Ishikawa (cell line): Measurements from ENCODE around the gene APBB2.
A peak's percentile ranks its signal among the peaks of the same experiment; 100 is the strongest.

Experiments
- CEBPB ChIP-seq: IDR thresholded peaks from 2 replicates; pipeline ENCODE4 v1.6.1; 2012
- CREB1 ChIP-seq: IDR thresholded peaks from 2 replicates; pipeline ENCODE4 v1.6.1; 2012; ENCODE audit warnings: low read depth
- EGR1 ChIP-seq: IDR thresholded peaks from 2 replicates; pipeline ENCODE4 v1.6.1; 2012
- EP300 ChIP-seq: IDR thresholded peaks from 2 replicates; pipeline ENCODE4 v1.6.1; 2012; ENCODE audit warnings: borderline replicate concordance
- FOXM1 ChIP-seq: IDR thresholded peaks from 2 replicates; pipeline ENCODE4 v1.6.1; 2012; ENCODE audit warnings: low read depth, borderline replicate concordance
- NFIC ChIP-seq: IDR thresholded peaks from 2 replicates; pipeline ENCODE4 v1.6.1; 2012
- RAD21 ChIP-seq: IDR thresholded peaks from 2 replicates; pipeline ENCODE4 v1.6.1; 2012; ENCODE audit warnings: low read depth
- TAF1 ChIP-seq: IDR thresholded peaks from 2 replicates; pipeline ENCODE4 v1.6.1; 2012; ENCODE audit warnings: low read depth, mild to moderate bottlenecking
- TCF12 ChIP-seq: IDR thresholded peaks from 2 replicates; pipeline ENCODE4 v1.6.1; 2012; ENCODE audit warnings: low read depth
- TEAD4 ChIP-seq: IDR thresholded peaks from 2 replicates; pipeline ENCODE4 v1.6.1; 2012
- YY1 ChIP-seq: IDR thresholded peaks from 2 replicates; pipeline ENCODE4 v1.6.1; 2012; ENCODE audit warnings: low read depth
- ZBTB7A ChIP-seq: IDR thresholded peaks from 2 replicates; pipeline ENCODE4 v1.6.1; 2012; ENCODE audit warnings: low read depth
- TF ChIP-seq, protein P1 (sequence below): IDR thresholded peaks from 2 replicates; pipeline ENCODE4 v1.6.1; 2012; ENCODE audit warnings: low read depth, mild to moderate bottlenecking
- TF ChIP-seq, protein P2 (sequence below): IDR thresholded peaks from 2 replicates; pipeline ENCODE4 v1.6.1; 2012
- TF ChIP-seq, protein P3 (sequence below): IDR thresholded peaks from 2 replicates; pipeline ENCODE4 v1.6.1; 2012

Gene APBB2

DNA sequence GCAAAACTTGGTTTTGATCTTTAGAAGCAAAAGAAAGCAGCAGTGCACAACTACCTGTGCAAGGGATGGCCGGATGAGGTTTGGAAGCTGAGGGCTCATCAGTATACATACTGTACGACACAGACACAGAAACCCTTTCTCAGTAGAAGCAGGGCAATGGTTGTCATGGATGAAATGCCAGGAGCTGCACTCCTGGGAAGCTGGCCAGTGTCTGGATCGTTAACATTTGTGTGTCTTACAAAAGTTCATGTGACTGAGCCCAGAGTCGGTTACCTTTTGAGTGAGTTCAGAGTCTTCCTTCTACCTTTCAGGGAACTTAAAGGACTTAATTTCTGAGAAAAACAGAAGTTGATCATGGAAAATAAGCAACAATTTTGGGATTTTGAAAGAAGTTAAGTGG is 230.3 kb downstream of the APBB2 start:
- TF ChIP-seq TEAD4, result no peak
- TF ChIP-seq, protein P1, sequence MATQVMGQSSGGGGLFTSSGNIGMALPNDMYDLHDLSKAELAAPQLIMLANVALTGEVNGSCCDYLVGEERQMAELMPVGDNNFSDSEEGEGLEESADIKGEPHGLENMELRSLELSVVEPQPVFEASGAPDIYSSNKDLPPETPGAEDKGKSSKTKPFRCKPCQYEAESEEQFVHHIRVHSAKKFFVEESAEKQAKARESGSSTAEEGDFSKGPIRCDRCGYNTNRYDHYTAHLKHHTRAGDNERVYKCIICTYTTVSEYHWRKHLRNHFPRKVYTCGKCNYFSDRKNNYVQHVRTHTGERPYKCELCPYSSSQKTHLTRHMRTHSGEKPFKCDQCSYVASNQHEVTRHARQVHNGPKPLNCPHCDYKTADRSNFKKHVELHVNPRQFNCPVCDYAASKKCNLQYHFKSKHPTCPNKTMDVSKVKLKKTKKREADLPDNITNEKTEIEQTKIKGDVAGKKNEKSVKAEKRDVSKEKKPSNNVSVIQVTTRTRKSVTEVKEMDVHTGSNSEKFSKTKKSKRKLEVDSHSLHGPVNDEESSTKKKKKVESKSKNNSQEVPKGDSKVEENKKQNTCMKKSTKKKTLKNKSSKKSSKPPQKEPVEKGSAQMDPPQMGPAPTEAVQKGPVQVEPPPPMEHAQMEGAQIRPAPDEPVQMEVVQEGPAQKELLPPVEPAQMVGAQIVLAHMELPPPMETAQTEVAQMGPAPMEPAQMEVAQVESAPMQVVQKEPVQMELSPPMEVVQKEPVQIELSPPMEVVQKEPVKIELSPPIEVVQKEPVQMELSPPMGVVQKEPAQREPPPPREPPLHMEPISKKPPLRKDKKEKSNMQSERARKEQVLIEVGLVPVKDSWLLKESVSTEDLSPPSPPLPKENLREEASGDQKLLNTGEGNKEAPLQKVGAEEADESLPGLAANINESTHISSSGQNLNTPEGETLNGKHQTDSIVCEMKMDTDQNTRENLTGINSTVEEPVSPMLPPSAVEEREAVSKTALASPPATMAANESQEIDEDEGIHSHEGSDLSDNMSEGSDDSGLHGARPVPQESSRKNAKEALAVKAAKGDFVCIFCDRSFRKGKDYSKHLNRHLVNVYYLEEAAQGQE, result no peak
- TF ChIP-seq CREB1, result no peak
- TF ChIP-seq TAF1, result no peak
- no peak for TF ChIP-seq RAD21
- no peak for TF ChIP-seq EGR1
- TF ChIP-seq FOXM1, result no peak
- TF ChIP-seq, protein P2, sequence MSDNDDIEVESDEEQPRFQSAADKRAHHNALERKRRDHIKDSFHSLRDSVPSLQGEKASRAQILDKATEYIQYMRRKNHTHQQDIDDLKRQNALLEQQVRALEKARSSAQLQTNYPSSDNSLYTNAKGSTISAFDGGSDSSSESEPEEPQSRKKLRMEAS, result no peak
- no peak for TF ChIP-seq NFIC
- TF ChIP-seq, protein P3, sequence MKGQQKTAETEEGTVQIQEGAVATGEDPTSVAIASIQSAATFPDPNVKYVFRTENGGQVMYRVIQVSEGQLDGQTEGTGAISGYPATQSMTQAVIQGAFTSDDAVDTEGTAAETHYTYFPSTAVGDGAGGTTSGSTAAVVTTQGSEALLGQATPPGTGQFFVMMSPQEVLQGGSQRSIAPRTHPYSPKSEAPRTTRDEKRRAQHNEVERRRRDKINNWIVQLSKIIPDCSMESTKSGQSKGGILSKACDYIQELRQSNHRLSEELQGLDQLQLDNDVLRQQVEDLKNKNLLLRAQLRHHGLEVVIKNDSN, result no peak
- TF ChIP-seq YY1, result no peak
- no peak for TF ChIP-seq TCF12
- no peak for TF ChIP-seq ZBTB7A
- TF ChIP-seq EP300, result no peak
- TF ChIP-seq CEBPB, result no peak

DNA sequence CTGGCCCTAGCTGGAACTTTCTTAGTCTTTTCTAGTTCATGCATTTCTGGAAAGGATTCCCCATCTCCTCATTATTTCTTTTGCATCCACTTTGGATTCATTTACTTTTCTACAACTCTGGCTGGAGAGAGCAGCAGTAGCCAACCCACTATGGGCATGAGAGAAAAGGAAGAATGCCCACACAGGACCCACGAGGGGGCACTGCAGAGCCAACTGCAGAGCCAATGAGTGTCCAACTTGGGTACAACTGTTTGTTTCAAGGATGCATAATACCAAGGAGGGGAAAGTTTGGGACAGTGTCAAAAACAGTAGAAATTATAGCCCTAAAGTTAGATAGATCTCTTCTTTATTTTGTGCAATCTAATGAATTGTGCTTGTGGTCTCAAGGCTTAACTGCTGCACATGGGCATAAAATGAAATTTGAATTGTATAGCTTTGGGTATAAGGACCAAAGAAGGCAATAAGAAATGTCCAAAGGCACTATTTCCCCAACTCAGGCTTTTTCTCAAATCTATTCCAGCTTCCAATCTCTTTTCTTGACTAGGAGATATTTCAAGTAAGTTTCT is 233.9 kb downstream of the APBB2 start:
- TF ChIP-seq, protein P2, result no peak
- TF ChIP-seq CREB1, result no peak
- peak; percentile 62 for TF ChIP-seq RAD21
- TF ChIP-seq YY1, result no peak
- no peak for TF ChIP-seq TEAD4
- TF ChIP-seq FOXM1, result no peak
- TF ChIP-seq EGR1, result no peak

DNA sequence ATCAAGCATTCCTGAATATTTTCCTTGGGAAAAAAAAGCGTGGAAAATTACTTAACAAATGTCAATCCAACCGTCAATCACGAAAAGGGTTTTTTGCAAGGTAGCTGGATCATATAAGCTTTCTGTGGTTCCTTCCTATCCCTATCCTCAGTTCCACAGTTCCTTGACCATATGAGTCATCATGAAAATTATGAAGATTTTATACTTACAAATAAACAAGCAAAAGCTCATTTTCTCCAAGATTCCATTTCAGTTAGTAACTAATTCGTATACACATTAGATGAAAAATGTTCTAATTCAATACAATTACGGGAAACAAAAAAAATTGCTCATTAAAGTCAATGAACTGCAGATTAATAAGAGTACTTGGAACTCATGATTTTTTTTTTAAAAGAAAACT is 235.8 kb downstream of the APBB2 start:
- TF ChIP-seq NFIC (no peak), ZBTB7A (no peak), RAD21 (no peak), YY1 (no peak), TCF12 (no peak), EGR1 (no peak), CEBPB (no peak), FOXM1 (no peak), TAF1 (no peak), TEAD4 (no peak), CREB1 (no peak), EP300 (no peak)
- TF ChIP-seq, protein P1, result no peak
- TF ChIP-seq, protein P3, result no peak
- TF ChIP-seq, protein P2, result no peak

DNA sequence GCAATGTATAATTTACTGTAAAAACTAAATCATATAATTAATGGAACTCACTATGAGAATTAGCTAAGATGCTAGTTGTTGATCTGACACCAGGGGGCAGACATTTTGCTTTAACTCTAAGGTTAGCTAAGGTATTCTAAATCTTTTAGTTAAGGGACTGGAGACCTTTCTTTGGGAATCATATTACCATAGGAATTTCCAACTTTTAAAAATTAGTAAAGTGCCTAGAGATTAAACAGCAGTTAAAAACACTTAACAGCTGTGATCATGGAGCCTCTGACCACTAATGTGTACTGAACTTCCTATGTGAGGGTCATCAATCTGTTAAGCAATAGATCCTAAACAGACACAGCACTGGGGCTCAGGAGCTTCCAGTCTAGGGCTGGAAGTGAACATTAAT is 238.0 kb downstream of the APBB2 start:
- TF ChIP-seq RAD21 (peak; percentile 57), YY1 (no peak)

DNA sequence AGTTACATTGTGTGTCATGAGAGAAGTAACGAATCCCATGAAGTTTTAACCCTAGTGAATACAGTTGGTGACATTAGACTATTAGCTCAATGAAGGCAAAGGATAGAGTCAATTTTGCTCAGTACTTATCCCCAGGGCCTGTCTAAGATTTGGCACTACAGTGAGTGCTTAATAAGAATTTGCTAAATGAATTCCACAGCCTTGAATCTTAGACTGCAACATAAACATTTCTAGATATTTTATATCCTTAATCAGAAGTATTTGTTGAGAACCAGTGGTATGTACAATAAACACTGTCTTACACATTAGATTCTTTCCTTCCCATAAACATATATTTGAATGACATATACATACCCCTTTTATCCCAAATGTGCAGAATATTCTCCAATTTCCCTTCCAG is 241.6 kb downstream of the APBB2 start:
- no peak for TF ChIP-seq CREB1
- no peak for TF ChIP-seq EP300
- no peak for TF ChIP-seq NFIC
- TF ChIP-seq YY1, result no peak
- TF ChIP-seq, protein P2, result no peak
- TF ChIP-seq CEBPB, result no peak
- TF ChIP-seq TAF1, result no peak
- no peak for TF ChIP-seq EGR1
- no peak for TF ChIP-seq FOXM1
- TF ChIP-seq RAD21, result no peak
- no peak for TF ChIP-seq TCF12
- TF ChIP-seq, protein P1, result no peak
- no peak for TF ChIP-seq ZBTB7A
- TF ChIP-seq TEAD4, result no peak
- TF ChIP-seq, protein P3, result no peak
